KMS-11 (cell line): ENCODE measurements around the gene TRIM44.

Experiments used
- H2AFZ ChIP-seq: fragments of 200-600 bp; sonication (generic); 2 replicates; pipeline ENCODE4 v1.6.1; 2016; ENCODE audit warnings: antibody characterized with exemption, mixed run types, low read depth
- H3K27ac ChIP-seq: fragments of 200-600 bp; sonication (generic); 2 replicates; pipeline ENCODE4 v1.6.1; 2016; ENCODE audit warnings: mild to moderate bottlenecking, mixed run types
- H3K27me3 ChIP-seq: fragments of 200-600 bp; sonication (generic); 2 replicates; pipeline ENCODE4 v1.6.1; 2017; ENCODE audit warnings: mild to moderate bottlenecking, low read depth, mixed run types, moderate library complexity; ENCODE audit not compliant: insufficient read depth
- H3K36me3 ChIP-seq: fragments of 200-600 bp; sonication (generic); 2 replicates; pipeline ENCODE4 v1.6.1; 2017; ENCODE audit warnings: mild to moderate bottlenecking, mixed run types; ENCODE audit not compliant: insufficient read depth
- H3K4me1 ChIP-seq: fragments of 200-600 bp; sonication (generic); 2 replicates; pipeline ENCODE4 v1.6.1; 2016; ENCODE audit warnings: mild to moderate bottlenecking, low read depth, mixed run types; ENCODE audit not compliant: poor library complexity, severe bottlenecking
- H3K4me2 ChIP-seq: fragments of 200-600 bp; sonication (generic); 2 replicates; pipeline ENCODE4 v1.7.0; 2016; ENCODE audit warnings: mild to moderate bottlenecking, mixed run types
- H3K4me3 ChIP-seq: fragments of 200-600 bp; sonication (generic); IDR thresholded peaks from 2 replicates; pipeline ENCODE4 v1.6.1; 2017; ENCODE audit warnings: low read depth, low read length, mixed read lengths; ENCODE audit not compliant: insufficient read depth
- H3K79me2 ChIP-seq: fragments of 200-600 bp; sonication (generic); 2 replicates; pipeline ENCODE4 v1.6.1; 2016; ENCODE audit warnings: low read depth, mixed run types; ENCODE audit not compliant: insufficient read depth
- H3K9ac ChIP-seq: fragments of 200-600 bp; sonication (generic); 2 replicates; pipeline ENCODE4 v1.6.1; 2016; ENCODE audit warnings: mild to moderate bottlenecking, mixed run types
- H4K20me1 ChIP-seq: fragments of 200-600 bp; sonication (generic); 2 replicates; pipeline ENCODE4 v1.6.1; 2016; ENCODE audit warnings: mild to moderate bottlenecking, mixed run types; ENCODE audit not compliant: insufficient read depth
- TF ChIP-seq, protein P1 (sequence below): fragments of 200-600 bp; sonication (generic); conservative IDR thresholded peaks from 2 replicates; pipeline ENCODE4 v1.6.1; 2017; ENCODE audit warnings: low read depth, mild to moderate bottlenecking, antibody characterized with exemption, low read length, moderate library complexity, mixed read lengths

The TRIM44 gene

DNA sequence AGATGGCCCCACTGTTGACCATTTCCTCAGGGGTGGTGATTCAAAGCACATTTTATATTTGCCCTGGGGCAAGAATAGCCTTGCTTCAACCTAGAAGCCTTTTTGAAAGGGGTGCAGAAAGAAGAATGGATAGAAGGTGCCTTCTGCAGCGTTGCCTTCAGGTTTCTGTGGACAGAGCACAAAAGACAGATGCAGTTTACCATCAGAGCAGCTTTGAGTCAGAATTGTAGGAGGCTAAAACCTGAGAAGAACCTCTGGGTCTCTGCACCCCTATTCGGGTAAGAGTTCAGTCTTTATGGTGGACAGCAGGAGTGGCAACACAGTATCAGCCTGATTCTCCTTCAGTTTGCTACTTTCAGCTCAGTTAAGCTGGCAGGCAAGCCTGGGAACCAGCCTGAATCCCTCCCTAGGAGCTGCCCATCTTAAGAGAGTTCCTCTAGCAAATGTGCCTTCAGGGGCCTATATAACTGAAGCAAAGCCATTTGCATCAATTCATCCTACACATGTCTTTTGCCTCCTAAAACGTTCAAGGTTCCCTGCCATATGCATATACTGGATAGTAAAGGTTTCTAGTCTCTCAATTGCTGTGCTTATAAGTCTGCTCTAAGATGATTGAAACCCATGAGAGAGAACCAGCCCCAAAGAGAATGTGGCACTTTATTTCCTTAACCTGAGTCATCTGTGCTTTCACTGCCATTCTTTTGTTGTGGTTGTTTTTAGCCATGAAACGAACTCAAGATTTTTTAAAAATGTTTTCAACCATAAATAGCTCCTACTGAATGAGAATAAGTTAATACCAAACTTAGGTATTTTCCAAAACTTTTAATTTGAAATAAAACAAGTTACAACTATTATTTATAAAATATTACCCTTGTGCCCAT, 123.0 kb downstream of the TRIM44 start:
- H3K27me3 ChIP-seq, result no peaks in the 10 kb centered on the region
- H4K20me1 ChIP-seq, result no peaks in the 10 kb centered on the region
- no peak overlapping the region for H3K27ac ChIP-seq
- no peak overlapping the region for H3K9ac ChIP-seq
- H3K4me1 ChIP-seq, result peaks cover 10% of the 10 kb centered on the region
- no peaks in the 10 kb centered on the region for H3K79me2 ChIP-seq
- no peaks in the 10 kb centered on the region for H3K36me3 ChIP-seq
- H3K4me2 ChIP-seq, result no peak overlapping the region
- TF ChIP-seq, protein P1, sequence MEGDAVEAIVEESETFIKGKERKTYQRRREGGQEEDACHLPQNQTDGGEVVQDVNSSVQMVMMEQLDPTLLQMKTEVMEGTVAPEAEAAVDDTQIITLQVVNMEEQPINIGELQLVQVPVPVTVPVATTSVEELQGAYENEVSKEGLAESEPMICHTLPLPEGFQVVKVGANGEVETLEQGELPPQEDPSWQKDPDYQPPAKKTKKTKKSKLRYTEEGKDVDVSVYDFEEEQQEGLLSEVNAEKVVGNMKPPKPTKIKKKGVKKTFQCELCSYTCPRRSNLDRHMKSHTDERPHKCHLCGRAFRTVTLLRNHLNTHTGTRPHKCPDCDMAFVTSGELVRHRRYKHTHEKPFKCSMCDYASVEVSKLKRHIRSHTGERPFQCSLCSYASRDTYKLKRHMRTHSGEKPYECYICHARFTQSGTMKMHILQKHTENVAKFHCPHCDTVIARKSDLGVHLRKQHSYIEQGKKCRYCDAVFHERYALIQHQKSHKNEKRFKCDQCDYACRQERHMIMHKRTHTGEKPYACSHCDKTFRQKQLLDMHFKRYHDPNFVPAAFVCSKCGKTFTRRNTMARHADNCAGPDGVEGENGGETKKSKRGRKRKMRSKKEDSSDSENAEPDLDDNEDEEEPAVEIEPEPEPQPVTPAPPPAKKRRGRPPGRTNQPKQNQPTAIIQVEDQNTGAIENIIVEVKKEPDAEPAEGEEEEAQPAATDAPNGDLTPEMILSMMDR, result no peak
- no peak overlapping the region for H3K4me3 ChIP-seq
- H2AFZ ChIP-seq, result no peak overlapping the region

DNA sequence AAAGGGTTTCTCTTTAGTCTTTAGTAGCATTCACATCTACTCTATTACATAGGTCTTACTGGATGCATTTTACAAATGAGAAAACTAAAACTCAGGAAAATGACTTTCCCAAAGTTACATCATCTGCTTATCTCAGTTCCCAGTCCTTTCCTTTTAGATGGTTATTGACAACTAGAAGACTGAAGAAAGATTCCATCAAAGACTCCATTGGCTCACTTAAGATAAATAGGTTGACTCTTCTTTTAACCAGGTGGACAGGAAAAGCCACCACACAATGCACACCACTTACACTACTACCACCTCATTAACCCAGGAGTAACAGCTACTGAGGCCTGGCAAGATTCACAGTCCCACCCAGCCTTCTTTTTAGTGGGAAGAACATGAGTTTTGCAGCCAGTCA, 123.6 kb downstream of the TRIM44 start:
- Histone ChIP-seq H2AFZ (no peak overlapping the region), H4K20me1 (no peaks in the 10 kb centered on the region), H3K27ac (no peak overlapping the region), H3K36me3 (no peaks in the 10 kb centered on the region), H3K4me3 (no peak overlapping the region), H3K79me2 (no peaks in the 10 kb centered on the region), H3K9ac (no peak overlapping the region), H3K27me3 (no peaks in the 10 kb centered on the region), H3K4me1 (peaks cover 10% of the 10 kb centered on the region), H3K4me2 (no peak overlapping the region)
- TF ChIP-seq, protein P1, result no peak

DNA sequence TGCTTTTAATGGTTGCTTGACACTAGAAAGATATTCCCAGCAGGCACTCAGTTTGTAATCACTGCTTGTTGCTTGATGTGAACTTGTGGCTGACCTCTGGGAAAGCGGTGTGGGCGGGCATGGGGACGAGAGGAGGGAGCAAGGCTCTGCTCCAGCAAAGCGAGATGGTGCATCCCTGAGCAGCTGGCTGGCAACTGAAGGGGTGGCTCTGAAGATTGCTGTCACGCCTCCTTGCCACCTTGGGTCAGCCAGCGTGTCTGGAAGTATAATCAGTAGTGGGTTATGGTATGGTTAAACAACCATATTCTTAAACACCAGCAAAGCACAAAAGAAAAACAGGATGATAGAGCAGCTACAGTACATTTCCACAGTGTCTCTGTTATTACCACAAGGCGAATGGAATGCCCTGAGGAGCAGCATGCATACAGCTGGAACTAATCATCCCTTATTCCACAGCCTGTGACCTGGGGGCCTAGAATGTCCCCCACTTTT, 124.5 kb downstream of the TRIM44 start:
- no peaks in the 10 kb centered on the region for H3K79me2 ChIP-seq
- H3K27me3 ChIP-seq, result no peaks in the 10 kb centered on the region
- H4K20me1 ChIP-seq, result no peaks in the 10 kb centered on the region
- H3K36me3 ChIP-seq, result no peaks in the 10 kb centered on the region
- H3K4me3 ChIP-seq, result no peak overlapping the region
- TF ChIP-seq, protein P1, result no peak
- no peak overlapping the region for H3K4me2 ChIP-seq
- H3K9ac ChIP-seq, result no peak overlapping the region
- no peak overlapping the region for H3K27ac ChIP-seq
- peaks cover 10% of the 10 kb centered on the region for H3K4me1 ChIP-seq
- no peak overlapping the region for H2AFZ ChIP-seq

DNA sequence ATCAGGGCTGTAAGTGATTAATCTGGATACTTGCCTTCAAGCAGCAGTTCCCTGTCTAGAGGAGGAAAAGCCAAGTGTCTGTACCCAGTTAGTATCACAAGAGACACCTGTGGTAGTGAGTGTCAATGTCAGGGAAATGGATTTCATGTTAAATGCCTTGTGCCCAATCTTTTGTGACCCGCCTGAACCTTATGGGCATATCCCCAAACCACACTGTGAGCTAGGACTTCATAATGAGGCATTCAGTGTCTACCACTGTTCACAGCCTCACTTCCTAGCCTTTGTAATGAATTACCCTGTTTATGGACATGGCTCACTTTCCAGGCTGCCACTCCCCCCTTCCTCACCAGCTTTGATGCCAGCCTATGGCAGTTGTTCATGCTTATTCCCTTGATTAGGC, 125.1 kb downstream of the TRIM44 start:
- no peaks in the 10 kb centered on the region for H4K20me1 ChIP-seq
- TF ChIP-seq, protein P1, result no peak
- no peak overlapping the region for H3K27ac ChIP-seq
- peaks cover 10% of the 10 kb centered on the region for H3K4me1 ChIP-seq
- H3K4me3 ChIP-seq, result no peak overlapping the region
- H3K79me2 ChIP-seq, result no peaks in the 10 kb centered on the region
- H3K9ac ChIP-seq, result no peak overlapping the region
- no peak overlapping the region for H3K4me2 ChIP-seq
- no peak overlapping the region for H2AFZ ChIP-seq
- H3K36me3 ChIP-seq, result no peaks in the 10 kb centered on the region
- no peaks in the 10 kb centered on the region for H3K27me3 ChIP-seq
